Measurements from ENCODE around the gene HIRA. TPM values are rescaled to one million over a fixed set of nuclear protein-coding genes. Genes with fewer than 3 reads are reported as not detected.
"Not testable (repeated sequence)": the region's sequence is repeated elsewhere in the genome, so short reads cannot be mapped to it uniquely, and the experiment has no call there.

The HIRA gene
- polyA plus RNA-seq, 3 donors, result 8.2 to 17.6 (median 16.2) TPM

DNA sequence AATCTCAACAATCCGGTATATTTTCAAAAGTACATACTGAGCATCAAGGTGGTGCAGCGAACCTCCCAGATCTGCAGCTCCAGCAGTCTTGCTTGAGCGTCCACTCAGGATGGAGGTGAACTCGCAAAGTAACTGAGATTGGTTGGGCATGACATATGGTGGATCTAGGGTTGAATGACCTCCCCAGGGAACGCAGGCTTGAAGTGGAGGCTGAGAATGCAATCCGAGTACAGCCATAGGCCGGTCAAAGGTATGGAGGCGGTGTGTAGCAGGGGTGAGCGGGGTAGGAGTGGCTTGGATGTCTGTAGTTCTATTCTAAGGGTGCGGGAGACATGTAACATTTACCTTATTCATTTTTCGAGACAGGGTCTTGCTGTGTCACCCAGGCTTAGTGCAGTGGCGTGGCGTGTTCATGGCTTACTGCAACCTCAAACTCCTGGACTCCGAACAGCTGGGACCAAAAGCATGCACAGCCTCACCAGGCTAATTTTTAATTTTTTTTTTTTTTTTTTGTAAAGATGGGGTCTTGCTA is 16.6 kb upstream of the HIRA start:
- 8 to 18% (median 14%) methylated on average over 14 of the region's 14 CpGs for WGBS, 3 donors

DNA sequence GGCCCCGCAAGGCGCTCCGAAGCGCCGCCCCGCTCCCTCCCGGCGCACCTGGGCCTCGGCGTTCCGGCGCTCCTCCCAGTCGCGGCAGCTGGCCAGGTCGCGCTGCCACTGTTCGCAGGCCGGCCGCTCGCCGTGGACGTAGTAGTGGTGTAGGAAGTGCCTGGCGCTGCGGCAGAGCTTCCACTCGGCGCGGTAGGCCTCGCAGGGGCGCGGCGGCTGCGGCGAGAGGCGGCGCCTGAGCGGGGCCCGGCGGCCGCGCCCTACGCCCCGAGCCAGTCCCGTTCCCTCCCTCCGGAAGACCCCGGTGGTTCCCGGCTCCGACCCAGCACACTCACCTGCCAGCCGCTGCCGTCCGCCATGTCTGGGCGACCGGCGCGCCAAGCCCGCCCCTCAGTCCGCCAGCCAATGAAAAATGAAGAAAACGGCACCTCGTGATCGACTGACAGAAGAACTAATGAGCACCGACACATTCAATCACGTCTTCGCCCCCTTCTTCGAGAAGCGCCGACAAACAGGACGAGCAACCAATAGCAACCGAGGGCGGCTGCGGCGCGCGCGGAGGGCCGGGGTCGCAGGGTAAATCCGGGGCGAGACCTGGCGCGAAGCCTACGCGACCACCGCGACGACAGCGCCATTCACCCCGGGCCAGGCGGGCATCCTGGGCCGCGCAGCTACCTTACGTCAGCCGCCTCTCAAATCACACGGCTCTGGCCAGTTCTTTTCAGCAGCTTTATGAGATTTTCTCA is 16.0 kb upstream of the HIRA start, which contains the start of gene C22orf39:
Gene C22orf39 (minus strand): TSS at position 382 of the 746 bp plus-strand sequence. CDS start 23 bp downstream, at position 359.
- 0% methylated on average over 82 to 92 of the region's 92 CpGs for WGBS, 3 donors
- peak within 1 kb of the TSS; percentile 83 for H3K27ac ChIP-seq (ENCODE audit: low read depth, low read length)

More for the DNA sequence above, 16.6 kb upstream of the HIRA start:
- no peak overlapping the region for H3K27ac ChIP-seq (ENCODE audit: low read depth, low read length)

DNA sequence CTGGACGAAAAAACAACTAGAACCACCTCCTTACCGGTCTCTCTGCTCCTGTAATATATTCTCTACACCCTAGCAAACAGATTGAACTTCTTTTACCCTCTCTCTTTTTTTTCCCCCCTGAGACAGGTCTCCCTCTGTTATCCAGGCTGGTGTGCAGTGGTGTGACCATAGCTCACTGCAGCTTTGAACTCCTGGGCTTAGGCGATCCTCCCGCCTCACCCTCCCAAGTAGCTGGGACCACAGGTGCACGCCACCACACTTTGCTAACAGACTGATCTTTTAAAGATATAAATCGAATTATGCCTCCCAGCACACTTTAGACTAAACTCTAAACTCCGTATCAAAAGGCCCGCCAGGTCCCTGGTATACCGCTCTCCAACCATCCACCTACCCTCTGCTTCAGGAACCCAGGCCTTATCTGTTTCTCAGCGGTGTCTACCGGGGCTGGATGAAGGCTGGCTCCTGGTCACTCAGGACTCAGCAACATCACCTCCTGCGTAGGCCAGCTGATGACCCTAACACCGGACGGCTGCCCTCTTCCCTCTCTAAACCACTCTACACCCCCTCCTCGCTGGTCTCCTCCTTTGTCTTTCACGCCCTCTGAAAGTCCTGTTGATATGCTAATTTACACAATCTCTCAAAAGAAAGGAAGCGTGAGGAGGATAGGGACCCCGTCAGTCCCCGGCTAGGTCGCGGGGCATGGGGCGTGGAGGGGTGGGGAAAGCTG is 15.2 kb upstream of the HIRA start:
- peak overlapping the region; percentile 83 for H3K27ac ChIP-seq (ENCODE audit: low read depth, low read length)
- WGBS, 3 donors, result 20 to 24% (median 24%) methylated on average over 22 of the region's 22 CpGs

DNA sequence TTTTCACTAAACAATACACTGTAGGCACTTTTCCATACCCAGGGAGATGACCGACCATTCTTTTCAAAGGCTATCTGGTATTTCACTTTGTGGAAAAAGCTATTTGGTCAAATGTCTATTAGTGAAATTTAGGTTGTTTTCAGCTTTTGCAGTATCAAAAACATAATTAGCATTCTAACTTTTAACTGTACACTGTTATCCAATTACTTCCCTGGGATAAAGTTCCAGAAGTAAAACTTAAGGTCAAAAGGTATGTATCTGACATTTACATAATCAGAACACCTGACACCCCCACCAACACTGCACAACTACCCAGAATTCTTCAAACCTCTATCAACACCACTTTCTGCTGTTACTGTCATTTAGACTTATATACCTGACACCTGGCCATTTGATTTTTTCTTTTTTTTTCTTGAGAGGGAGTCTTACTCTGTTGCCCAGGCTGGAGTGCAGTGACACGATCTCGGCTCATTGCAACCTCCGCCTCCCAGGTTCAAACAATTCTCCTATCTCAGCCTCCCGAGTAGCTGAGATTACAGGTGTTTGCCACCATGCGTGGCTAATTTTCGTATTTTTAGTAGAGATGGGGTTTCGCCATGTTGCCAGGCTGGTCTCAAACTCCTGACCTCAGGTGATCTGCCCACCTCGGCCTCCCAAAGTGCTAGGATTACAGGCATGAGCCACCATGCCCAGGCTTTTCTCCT is 13.9 kb upstream of the HIRA start:
- H3K27ac ChIP-seq (ENCODE audit: low read depth, low read length), result not testable (repeated sequence)
- 83 to 92% (median 91%) methylated on average over 9 of the region's 9 CpGs for WGBS, 3 donors

DNA sequence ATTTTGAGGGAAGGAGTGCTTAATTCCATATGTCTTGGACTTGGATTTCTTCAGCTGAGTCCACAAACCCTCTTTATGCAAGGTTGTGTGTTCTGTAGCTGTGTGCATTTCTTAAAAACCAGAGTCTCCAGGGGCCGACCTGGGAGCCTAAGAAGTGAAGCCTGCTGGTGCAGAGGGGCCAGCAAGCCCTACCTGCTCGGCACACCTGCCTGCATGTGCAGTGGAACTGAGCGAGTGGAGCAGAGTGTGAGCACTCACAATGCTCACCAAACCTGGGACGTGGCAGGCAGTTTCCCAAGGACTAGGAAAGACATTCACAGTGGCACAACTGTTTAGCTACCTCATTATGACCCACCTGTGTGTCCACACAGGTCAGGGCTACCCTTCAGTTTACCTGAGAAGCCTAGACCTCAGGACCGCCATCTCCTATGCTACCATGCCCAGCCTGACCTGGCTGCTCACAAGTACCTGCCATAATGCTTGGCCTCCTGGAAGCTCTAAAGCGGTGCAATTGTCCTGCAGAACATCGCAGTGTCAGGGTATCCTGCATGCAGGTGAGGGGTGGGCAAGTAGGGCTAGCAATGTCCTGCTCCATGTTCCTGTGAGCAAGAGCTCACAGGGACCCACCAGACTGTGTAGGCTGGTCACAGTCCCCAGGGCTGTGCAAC is 12.1 kb upstream of the HIRA start:
- no peak overlapping the region for H3K27ac ChIP-seq (ENCODE audit: low read depth, low read length)
- WGBS, 3 donors, result 79 to 83% (median 82%) methylated on average over 7 of the region's 7 CpGs

DNA sequence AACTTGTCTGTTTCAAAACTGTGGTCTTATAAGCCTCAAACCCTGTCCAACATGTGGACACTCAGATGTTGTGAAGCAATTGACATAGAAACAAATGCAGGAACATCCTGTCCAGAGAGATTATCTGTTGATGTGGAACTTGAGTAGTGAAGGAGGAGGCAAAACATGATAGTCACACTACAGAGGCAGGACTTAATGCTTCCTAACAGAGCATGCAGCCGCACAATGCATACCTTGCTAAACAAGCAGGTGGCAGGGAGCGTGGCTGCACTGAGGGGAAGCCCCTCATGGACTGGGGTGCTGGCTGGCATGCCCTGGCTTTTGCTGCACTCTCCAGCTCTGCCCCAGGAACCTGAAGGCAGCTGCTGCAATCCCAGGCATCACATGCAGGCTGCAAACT is 10.6 kb upstream of the HIRA start:
- no peak overlapping the region for H3K27ac ChIP-seq (ENCODE audit: low read depth, low read length)
- 86 to 100% (median 98%) methylated on average over 2 of the region's 2 CpGs for WGBS, 3 donors

DNA sequence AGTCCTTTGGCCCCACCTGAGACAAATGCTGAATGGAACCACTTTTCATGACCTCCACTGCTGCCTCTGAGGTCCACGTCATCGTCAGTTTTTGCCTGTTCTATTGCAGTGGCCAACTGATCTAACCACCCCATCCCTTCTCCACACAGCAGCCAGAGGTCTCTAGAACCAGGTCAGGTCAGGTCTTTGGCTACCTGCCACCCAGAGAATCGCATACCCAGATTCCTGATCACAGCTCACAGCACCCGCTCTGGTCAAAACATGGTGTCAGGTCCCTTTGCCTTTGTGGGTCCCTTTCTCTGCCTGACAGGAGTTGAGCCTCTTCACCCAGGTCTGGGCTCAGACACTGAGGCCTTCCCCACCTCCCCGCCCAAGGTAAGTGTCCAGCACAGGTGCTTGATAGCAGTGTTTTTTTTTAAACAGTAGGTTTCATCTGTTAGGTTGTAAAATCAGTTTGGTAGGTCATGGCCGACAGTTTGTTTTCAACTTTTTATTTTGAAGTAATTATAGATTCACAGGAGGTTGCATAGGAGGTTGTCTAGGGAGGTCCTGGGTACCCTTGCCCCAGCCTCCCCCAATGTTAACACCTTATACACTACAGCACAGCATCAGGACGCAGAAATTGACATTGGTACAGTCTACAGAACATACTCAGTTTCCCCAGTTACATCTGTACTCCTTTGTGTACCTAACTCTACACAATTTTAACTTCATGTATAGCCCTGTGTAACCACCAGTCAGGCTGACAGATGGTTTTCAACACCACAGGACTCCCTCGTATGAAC is 9.1 kb upstream of the HIRA start:
- 76 to 88% (median 79%) methylated on average over 8 of the region's 8 CpGs for WGBS, 3 donors
- no peak overlapping the region for H3K27ac ChIP-seq (ENCODE audit: low read depth, low read length)

DNA sequence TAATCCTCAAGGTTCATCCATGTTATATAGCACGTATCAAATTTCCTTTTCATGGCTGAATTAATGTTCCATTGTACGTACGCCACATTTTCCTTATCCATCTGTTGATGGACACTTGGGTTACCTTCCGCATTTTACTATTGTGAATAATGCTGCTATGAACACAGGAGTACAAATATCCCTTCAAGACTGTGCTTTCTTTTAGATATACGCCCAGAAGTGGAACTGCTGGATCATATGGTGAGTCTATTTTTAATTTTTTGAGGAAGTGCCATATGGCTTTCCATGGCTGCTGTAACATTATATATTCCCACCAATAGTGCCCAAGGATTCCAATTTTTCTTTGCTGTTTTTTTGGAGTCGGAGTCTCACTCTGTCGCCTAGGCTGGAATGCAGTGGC is 6.8 kb upstream of the HIRA start:
- 87 to 93% (median 92%) methylated on average over 7 of the region's 7 CpGs for WGBS, 3 donors
- H3K27ac ChIP-seq (ENCODE audit: low read depth, low read length), result no peak overlapping the region

DNA sequence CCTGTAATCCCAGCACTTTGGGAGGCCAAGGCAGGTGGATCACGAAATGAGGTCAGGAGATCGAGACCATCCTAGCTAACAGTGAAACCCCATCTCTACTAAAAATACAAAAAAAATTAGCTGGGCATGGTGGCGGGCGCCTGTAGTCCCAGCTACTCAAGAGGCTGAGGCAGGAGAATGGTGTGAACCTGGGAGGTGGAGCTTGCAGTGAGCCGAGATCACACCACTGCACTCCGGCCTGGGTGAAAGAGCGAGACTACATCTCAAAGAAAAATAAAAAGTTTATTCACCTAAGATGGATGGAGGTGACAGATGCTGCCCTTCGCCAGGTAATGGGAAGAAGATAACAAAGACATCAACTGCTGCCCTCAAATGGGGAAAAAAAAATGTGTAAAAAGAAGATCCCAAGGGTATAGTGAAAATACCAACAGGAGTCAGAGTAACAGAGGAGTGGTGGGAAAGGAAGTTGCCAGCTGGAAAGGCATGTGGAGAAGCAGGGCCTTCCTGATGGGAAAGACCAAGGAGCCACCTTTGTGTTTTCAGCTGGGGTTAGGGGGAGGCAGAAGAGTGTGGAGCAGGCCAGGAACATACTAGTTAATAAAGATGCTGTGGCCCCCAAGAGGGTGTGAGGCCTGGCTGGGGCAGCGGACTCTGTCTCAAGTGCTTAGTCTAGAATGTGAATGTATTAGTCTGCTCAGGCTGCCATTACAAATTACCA is 5.1 kb upstream of the HIRA start:
- H3K27ac ChIP-seq (ENCODE audit: low read depth, low read length), result not testable (repeated sequence)
- 94 to 97% (median 94%) methylated on average over 9 of the region's 9 CpGs for WGBS, 3 donors

DNA sequence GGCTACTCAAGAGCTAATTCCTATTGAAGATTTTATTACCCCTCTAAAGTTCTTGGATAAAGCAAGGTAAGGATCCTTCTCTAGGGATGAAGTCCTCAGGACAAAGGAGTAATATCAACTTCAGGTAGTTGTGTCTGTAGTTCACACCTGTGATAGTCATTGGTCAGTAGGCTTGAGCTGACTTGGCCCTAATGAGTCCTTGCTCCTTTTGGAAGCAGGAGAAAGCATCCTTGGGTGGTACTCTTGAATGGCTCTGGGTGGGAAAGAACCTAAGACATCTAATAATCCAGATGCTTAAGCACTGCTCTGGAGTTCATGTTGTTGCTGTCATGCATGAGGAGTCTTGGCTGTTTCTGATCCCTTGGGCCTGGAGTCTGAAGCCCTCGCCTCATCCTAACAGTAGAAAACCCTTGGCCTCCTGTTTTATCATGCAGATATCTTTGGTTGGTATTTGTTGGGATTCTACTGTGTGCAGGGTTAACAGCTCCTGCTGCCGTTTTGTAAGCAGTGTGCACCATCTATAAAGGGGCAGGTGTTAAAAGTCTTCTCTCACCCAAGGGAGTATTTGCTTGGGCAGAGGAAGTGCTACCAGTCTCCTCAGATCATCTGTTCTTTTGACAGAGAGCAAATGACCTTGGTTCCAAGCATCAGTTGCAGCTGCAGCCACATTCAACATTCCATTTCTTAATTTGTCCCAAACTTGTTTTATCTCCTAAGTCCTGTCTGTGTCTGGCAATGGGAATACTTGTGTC is 3.5 kb upstream of the HIRA start:
- no peak overlapping the region for H3K27ac ChIP-seq (ENCODE audit: low read depth, low read length)
- WGBS, 3 donors, result 76 to 79% (median 77%) methylated on average over 2 of the region's 2 CpGs

DNA sequence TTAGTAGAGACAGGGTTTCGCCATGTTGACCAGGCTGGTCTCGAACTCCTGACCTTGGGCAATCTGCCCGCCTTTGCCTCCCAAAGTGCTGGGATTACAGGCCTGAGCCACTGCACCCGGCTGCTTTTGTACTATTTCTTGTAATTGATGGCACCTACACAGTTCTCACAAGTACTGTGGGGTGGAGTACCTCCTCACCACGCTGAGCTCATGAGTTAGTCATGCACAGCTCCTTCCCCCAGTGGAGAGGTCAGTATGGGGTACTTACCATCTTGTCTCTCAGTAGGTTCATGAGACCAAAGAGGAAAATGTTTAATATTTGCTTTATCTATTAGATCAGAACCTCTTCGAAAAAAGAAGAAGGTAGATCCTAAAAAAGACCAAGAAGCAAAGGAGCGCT is 2.9 kb upstream of the HIRA start:
- WGBS, 3 donors, result 88 to 98% (median 95%) methylated on average over 7 of the region's 7 CpGs
- H3K27ac ChIP-seq (ENCODE audit: low read depth, low read length), result no peak overlapping the region

DNA sequence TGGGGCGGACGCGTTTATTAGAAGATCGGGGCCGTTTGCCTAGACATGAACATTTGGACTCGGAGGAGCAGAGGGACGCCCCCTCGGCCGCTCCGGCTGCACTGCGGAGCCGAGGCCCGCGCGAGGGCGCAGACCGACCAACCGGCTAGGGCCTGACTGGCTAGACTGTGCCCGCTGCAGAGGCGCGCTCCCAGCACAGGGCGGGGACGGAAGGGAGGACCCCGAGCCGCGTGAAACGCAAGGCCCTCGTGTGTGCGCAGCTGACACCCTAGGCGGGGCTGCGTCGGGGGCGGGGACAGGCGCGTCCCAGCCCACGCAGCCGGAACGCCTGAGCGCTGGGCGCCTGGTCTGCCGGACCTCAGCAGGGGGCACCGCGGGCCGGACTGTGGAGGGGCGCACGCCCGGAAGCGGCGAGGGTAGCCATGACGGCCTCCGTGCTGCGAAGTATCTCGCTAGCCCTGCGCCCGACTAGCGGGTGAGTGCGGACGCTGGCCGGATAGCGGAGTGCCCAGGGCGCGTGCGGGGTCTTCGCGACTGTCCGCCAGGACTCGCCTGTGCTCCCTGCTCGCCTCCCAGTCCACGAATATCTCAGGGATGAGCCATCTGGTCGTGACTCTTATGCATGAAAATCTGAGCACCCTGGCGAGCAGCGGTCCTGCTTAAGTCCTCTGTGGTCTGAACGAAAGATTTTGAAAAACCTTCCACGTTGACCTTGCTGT is 759 bp upstream of the HIRA start, which contains the start of gene MRPL40:
Gene MRPL40 (plus strand): TSS at position 413 of the 719 bp plus-strand sequence. CDS start 10 bp downstream, at position 423.
- 0 to 1% (median 0%) methylated on average over 68 to 74 of the region's 74 CpGs for WGBS, 3 donors
- H3K27ac ChIP-seq (ENCODE audit: low read depth, low read length), result peak within 1 kb of the TSS; percentile 30

DNA sequence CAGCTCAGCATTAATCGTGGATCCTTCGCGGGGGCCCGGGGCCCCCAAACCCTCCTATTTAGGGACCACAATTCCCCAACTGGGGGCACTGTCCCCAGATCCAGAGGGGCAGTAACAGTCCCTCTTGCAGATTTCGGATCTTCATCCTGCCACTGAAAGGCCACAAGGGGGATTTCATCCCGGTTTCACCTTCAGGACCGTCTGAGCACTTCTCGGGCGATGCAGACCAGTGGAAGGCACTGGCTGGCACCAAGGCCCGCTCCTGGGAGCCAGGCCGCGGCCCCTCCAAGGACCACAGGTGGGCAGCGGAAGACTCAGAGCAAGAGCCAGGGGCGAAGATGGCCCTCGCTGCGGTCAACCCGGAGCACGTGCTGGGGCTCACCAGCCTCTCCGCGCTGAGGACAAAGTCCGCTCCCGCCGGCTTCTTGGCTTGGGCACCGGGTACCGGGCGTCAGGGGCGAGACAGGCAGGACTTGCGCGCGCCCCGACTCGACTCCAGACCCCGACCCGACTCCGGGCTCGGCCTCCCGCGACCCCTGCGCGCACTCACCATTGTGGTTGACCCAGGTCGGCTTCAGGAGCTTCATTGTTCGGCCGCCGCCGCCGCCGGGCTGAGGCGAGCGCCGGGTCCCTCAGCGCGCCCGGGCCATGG is 517 bp downstream of the HIRA start:
- 0 to 1% (median 1%) methylated on average over 44 to 53 of the region's 53 CpGs for WGBS, 3 donors

DNA sequence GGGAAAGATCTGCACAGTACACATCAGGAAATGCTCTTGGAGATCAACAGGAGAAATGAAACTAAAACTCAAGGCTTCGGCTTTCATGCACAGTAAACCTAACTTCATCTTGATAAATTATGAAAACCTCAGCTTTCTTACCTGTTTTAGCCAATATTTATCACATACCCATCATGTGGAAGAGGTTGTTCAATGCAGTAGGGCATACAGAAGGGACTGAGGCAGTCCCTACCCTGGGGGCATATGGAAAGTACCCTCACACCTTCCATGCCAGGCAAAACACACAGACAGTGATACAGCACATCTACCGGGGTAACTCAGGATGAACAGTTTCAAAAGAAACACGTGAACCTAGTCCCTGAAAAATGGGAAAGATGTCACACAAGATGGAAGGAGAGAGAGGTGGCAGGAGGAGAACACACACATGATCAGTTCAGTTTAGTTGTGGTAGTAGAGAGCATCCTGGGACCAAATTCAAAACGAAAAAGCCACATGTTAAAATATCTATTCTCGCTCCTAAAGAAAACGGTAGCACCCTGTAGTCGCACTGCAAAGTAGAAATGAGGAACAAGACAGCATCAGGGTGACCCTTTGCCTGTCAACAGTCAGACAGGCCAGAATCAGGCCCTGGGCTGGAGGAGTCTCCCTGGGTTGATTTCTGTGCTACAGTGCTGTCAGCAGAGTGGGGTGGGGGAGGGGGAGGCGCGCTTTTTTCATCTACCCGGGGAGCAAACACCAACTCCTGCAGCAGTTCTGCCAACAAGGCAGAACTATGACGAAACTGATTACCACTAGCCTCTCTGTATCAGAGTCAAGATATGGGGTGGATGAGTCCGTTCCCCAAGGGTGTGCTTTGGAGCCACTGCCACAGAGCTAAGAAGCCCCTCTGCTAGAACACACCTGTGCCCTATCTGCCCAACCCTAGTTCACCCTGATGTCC is 1.3 kb downstream of the HIRA start:
- no peak overlapping the region for H3K27ac ChIP-seq (ENCODE audit: low read depth, low read length)
- WGBS, 3 donors, result 6 to 11% (median 8%) methylated on average over 12 of the region's 12 CpGs

More for the DNA sequence above, 517 bp downstream of the HIRA start:
- H3K27ac ChIP-seq (ENCODE audit: low read depth, low read length), result no peak overlapping the region

Measured in adipose tissue (tissue), 3 donors.